Hepatic stellate cell (primary cell): ENCODE results near the gene NISCH.

Experiments
- DNase-seq: peaks from one replicate; pipeline ENCODE4 v3.0.0; 2011; ENCODE audit warnings: low spot score

NISCH gene

GRCh38 chr3:52455283-52456168 is at the start of gene NISCH:
Gene NISCH, plus strand, starts transcription at chr3:52455604. Its CDS starts 38 bp downstream, at chr3:52455642.
- DNase-seq = peak; percentile 89

DNA sequence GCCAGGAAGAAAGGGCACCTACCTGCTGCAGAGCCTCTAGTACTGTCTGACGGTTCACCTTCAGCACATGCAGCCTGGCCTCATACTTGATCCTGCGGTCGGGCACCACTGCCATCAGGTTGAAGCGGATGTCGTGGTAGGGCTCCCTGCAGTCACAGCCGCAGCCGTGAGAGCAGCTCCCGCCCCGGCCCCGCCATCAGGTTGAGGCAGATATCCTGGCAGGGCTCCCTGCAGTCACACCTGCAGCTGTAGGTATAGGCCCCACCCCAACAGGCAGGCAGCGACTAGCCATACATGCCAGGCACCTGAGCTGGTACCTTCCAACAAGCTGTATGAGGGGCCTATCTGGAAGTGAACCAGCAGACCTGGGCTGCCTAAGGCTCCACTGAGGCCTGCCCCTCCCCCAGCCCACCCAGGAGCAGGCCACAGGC is 49.2 kb upstream of the NISCH start:
- no peak for DNase-seq

- no peak for DNase-seq
These were observed 48.5 kb upstream of the NISCH start for GRCh38 chr3:52406791-52407510.

- no peak for DNase-seq
These were observed 47.6 kb upstream of the NISCH start for GRCh38 chr3:52407779-52408178.

- DNase-seq = no peak
These were observed 46.9 kb upstream of the NISCH start for GRCh38 chr3:52408466-52408865.

- DNase-seq = no peak
These were observed 39.6 kb upstream of the NISCH start for GRCh38 chr3:52415800-52416199.

- no peak for DNase-seq
These were observed 35.0 kb upstream of the NISCH start for GRCh38 chr3:52420388-52420787.

- DNase-seq = no peak
These were observed 32.7 kb upstream of the NISCH start for GRCh38 chr3:52422669-52423068.

GRCh38 chr3:52423173-52423572 is 32.2 kb upstream of the NISCH start:
- no peak for DNase-seq

DNA sequence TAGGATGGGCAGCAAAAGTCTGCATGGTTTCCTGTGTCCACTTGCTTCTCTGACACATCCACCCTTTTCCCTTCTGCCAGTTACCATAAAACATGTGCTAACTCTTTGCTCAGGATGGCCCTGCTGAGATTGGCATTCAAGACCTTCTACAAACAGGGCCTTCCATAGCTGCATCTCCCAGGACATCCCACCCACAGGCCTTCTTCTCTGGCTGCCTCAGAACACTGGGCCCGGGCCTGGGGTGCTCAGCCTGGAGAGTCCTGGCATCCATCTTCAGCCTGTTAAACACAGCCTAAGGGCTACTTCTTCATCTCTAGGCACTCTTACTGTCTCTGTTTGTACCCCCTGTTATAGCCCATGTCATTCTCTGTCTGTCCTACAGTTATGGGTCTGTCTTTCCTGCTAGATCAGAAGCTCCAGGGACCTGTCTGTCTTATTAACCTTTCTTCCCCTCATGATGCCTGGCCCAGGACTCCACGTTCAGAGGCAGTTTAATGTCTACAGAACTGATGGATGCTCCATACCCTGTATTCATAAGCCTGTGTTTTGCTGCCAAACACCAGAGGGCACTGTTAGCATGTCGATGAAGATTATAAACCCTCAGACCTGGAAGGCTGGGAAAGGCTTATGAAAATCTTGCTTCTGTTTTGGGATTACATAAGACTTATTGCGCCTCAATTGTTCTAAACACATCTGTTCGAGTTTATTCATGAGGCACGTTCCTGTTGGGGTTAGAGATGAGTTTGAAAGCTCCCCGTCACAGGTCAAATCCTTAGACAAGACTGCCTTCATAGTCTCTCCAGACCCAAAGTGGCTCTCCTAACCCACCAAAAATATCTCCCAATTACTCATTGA is 27.0 kb upstream of the NISCH start:
- peak; percentile 63 for DNase-seq

GRCh38 chr3:52429031-52429430 is 26.4 kb upstream of the NISCH start:
- no peak for DNase-seq

GRCh38 chr3:52429779-52430415 is 25.5 kb upstream of the NISCH start:
- DNase-seq = no peak

DNA sequence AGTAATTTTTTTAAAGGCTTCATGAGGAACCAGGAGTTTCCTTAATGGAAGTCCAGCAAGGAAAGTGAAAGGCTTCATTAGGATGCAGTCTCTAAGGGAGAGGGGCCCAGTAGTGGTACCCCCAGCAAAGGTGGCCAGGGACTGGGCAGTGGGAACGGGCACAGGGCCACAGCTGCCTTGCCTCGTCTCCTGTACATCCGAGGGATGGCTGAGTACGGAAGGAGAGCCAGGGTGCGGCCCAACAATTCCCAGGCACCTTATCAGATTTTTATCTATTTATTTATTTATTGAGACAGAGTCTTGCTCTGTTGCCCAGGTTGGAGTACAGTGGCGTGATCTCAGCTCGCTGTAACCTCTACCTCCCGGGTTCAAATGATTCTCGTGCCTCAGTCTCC is 25.0 kb upstream of the NISCH start:
- no peak for DNase-seq

DNA sequence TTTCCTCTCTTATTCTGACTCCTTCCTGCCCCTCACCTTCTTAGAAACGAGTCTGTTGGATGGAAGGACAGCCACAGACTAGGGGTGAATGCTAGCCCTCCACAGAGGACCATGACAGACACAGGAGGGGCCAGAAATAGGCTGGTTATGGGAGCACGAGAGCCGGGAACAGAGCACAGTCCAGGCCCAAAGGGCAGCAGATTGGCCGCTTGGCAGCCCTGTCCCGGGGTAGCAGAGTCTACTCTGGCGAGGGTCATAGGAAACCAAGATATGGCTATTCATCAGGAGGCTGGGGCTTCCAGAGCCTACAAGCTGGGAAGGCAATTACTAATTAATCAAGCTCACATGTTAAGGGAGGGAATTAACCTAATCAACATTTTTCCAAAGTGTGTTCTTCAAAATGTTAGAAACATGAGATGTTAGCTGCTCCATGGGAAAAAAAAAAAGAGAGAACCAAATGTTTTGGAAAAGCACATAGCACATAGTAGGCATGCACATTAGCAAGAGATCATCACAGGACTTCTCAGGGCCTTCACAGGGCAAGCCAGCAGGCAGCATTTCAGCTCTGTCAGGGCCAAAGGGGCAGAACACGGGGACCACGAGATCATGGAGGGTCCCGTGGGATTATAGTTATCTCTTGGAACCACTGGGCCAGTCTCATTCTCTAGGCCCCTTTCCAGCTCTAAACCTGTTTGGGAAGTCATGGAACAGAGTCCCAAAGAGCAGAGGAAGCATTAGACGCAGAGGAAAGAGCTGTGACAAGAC is 23.8 kb upstream of the NISCH start:
- no peak for DNase-seq

GRCh38 chr3:52432225-52432624 is 23.2 kb upstream of the NISCH start:
- DNase-seq = no peak

GRCh38 chr3:52432691-52433141 is 22.7 kb upstream of the NISCH start:
- no peak for DNase-seq

- no peak for DNase-seq
These were observed 21.9 kb upstream of the NISCH start for GRCh38 chr3:52433328-52433995.

GRCh38 chr3:52433996-52434479 is 21.4 kb upstream of the NISCH start:
- DNase-seq = no peak

- no peak for DNase-seq
These were observed 20.8 kb upstream of the NISCH start for GRCh38 chr3:52434491-52435115.
